Liver (tissue), 9 donors: ENCODE data around the gene SUCNR1. TPM values are rescaled to one million over a fixed set of nuclear protein-coding genes. Genes with fewer than 3 reads are reported as not detected.

Experiments
- DNase-seq: peaks from one replicate; pipeline ENCODE4 v3.0.0-alpha.2; 2017; ENCODE audit warnings: low spot score
- H3K27ac ChIP-seq, 2 donors: one replicate each; pipeline ENCODE4 v1.7.0; 2013; ENCODE audit warnings: inconsistent platforms in 2 of 2, low read length in 2 of 2, control low read depth in 1 of 2, low read depth in 1 of 2, mild to moderate bottlenecking in 1 of 2
- H3K27me3 ChIP-seq, 4 donors: one replicate each; pipeline versions ENCODE4 v1.6.1 to v1.7.0; 2013; ENCODE audit warnings: low read length in 3 of 4, inconsistent platforms in 1 of 4, mild to moderate bottlenecking in 1 of 4, moderate library complexity in 1 of 4; ENCODE audit not compliant: control insufficient read depth in 4 of 4, insufficient read depth in 4 of 4
- H3K36me3 ChIP-seq, 4 donors: one replicate each; pipeline versions ENCODE4 v1.6.1 to v1.7.0; 2013; ENCODE audit warnings: low read length in 3 of 4, mild to moderate bottlenecking in 3 of 4, low read depth in 1 of 4, moderate library complexity in 1 of 4; ENCODE audit not compliant: control insufficient read depth in 4 of 4, insufficient read depth in 3 of 4
- H3K4me1 ChIP-seq, 4 donors: one replicate each; pipeline versions ENCODE4 v1.6.1 to v1.7.0; 2013; ENCODE audit warnings: low read length in 3 of 4, mild to moderate bottlenecking in 3 of 4, moderate library complexity in 1 of 4; ENCODE audit not compliant: control insufficient read depth in 4 of 4, insufficient read depth in 4 of 4
- H3K4me3 ChIP-seq, 3 donors: one replicate each; pipeline versions ENCODE4 v1.6.1 to v1.7.0; 2013; ENCODE audit warnings: low read length in 3 of 3, control low read depth in 1 of 3, low read depth in 1 of 3, mild to moderate bottlenecking in 1 of 3
- H3K9ac ChIP-seq, 2 donors: one replicate each; pipeline ENCODE4 v1.7.0; 2013; ENCODE audit warnings: low read length in 2 of 2, mild to moderate bottlenecking in 2 of 2, moderate library complexity in 2 of 2, control low read depth in 1 of 2, low read depth in 1 of 2
- H3K9me3 ChIP-seq, 4 donors: one replicate each; pipeline versions ENCODE4 v1.6.1 to v1.7.0; 2013; ENCODE audit warnings: low read length in 3 of 4; ENCODE audit not compliant: control insufficient read depth in 4 of 4
- EGR1 ChIP-seq, 2 donors: IDR thresholded peaks; 2 replicates each; pipeline ENCODE4 v1.6.1; 2016 to 2018; ENCODE audit warnings: antibody characterized with exemption in 2 of 2, low read depth in 2 of 2
- FOXA1 ChIP-seq: IDR thresholded peaks from 2 replicates; pipeline ENCODE4 v1.6.1; 2016; ENCODE audit warnings: antibody characterized with exemption
- FOXA2 ChIP-seq: IDR thresholded peaks from 2 replicates; pipeline ENCODE4 v1.6.1; 2016; ENCODE audit warnings: antibody characterized with exemption
- GABPA ChIP-seq, 2 donors: IDR thresholded peaks in 1 of 2; conservative IDR thresholded peaks in 1 of 2; 2 replicates each; pipeline ENCODE4 v1.6.1; 2016; ENCODE audit warnings: antibody characterized with exemption in 2 of 2, mild to moderate bottlenecking in 1 of 2, moderate library complexity in 1 of 2
- HNF4A ChIP-seq, 2 donors: conservative IDR thresholded peaks; 2 replicates each; pipeline ENCODE4 v1.6.1; 2016; ENCODE audit warnings: antibody characterized with exemption in 2 of 2, mild to moderate bottlenecking in 2 of 2
- HNF4G ChIP-seq: IDR thresholded peaks from 2 replicates; pipeline ENCODE4 v1.6.1; 2016; ENCODE audit warnings: antibody characterized with exemption
- JUND ChIP-seq, 2 donors: IDR thresholded peaks; 2 replicates each; pipeline ENCODE4 v1.6.1; 2016; ENCODE audit warnings: antibody characterized with exemption in 2 of 2
- NR2F2 ChIP-seq: IDR thresholded peaks from 2 replicates; pipeline ENCODE4 v1.6.1; 2016; ENCODE audit warnings: antibody characterized with exemption
- RAD21 ChIP-seq, 2 donors: IDR thresholded peaks; 2 replicates each; pipeline ENCODE4 v1.6.1; 2016; ENCODE audit warnings: antibody characterized with exemption in 2 of 2, mild to moderate bottlenecking in 2 of 2
- RXRA ChIP-seq, 2 donors: IDR thresholded peaks; 2 replicates each; pipeline ENCODE4 v1.6.1; 2017 to 2018; ENCODE audit warnings: antibody characterized with exemption in 2 of 2, mild to moderate bottlenecking in 1 of 2
- SP1 ChIP-seq: IDR thresholded peaks from 2 replicates; pipeline ENCODE4 v1.6.1; 2018; ENCODE audit warnings: antibody characterized with exemption, mild to moderate bottlenecking
- TAF1 ChIP-seq: conservative IDR thresholded peaks from 2 replicates; pipeline ENCODE4 v1.6.1; 2016; ENCODE audit warnings: antibody characterized with exemption, mild to moderate bottlenecking
- YY1 ChIP-seq: IDR thresholded peaks from 2 replicates; pipeline ENCODE4 v1.6.1; 2016; ENCODE audit warnings: antibody characterized with exemption, mild to moderate bottlenecking
- WGBS: extraction: QIAGEN DNeasy Blood & Tissue Kit; methylation state at CpG from one replicate; pipeline ENCODE4 v1.1.7; 2013; 5-methylcytosine and 5-hydroxymethylcytosine counted together
- polyA plus RNA-seq, 2 donors: library from polyadenylated mRNA; stranded (reverse) in 1 of 2; unstranded in 1 of 2; fragments of 200-250 nt in 1 of 2; fragments of >200 nt in 1 of 2; fragmentation: Nextera tagmentation in 1 of 2; extraction: Ambion mirVana in 1 of 2; gene quantifications; one replicate each; pipeline versions ENCODE4 v1.2.1 to v1.2.3, GENCODE V29; 2013 to 2015
- total RNA-seq, 2 donors: library from RNA; depleted of rRNA; stranded (reverse); fragments of >200 nt; gene quantifications; one replicate each; pipeline ENCODE4 v1.2.3, GENCODE V29; 2014
- TF ChIP-seq, protein P1 (sequence below): IDR thresholded peaks from 2 replicates; pipeline ENCODE4 v1.6.1; 2016; ENCODE audit warnings: antibody characterized with exemption
- TF ChIP-seq, protein P2 (sequence below): IDR thresholded peaks from 2 replicates; pipeline ENCODE4 v1.6.1; 2016; ENCODE audit warnings: antibody characterized with exemption
- TF ChIP-seq, protein P3 (sequence below): IDR thresholded peaks from 2 replicates; pipeline ENCODE4 v1.6.1; 2016; ENCODE audit warnings: antibody characterized with exemption
- TF ChIP-seq, protein P4 (sequence below): IDR thresholded peaks from 2 replicates; pipeline ENCODE4 v1.6.1; 2016; ENCODE audit warnings: antibody characterized with exemption, mild to moderate bottlenecking
- donor health status: healthy.
- donor health status: healthy.
- donor health status: healthy.
- donor health status: healthy.
- donor health status: healthy.

The SUCNR1 gene, protein sequence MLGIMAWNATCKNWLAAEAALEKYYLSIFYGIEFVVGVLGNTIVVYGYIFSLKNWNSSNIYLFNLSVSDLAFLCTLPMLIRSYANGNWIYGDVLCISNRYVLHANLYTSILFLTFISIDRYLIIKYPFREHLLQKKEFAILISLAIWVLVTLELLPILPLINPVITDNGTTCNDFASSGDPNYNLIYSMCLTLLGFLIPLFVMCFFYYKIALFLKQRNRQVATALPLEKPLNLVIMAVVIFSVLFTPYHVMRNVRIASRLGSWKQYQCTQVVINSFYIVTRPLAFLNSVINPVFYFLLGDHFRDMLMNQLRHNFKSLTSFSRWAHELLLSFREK
- 1 to 10 TPM; 5.4 to 7.1 TPM for total RNA-seq
- polyA plus RNA-seq: 1 to 10 TPM; 1.3 to 1.6 TPM

DNA sequence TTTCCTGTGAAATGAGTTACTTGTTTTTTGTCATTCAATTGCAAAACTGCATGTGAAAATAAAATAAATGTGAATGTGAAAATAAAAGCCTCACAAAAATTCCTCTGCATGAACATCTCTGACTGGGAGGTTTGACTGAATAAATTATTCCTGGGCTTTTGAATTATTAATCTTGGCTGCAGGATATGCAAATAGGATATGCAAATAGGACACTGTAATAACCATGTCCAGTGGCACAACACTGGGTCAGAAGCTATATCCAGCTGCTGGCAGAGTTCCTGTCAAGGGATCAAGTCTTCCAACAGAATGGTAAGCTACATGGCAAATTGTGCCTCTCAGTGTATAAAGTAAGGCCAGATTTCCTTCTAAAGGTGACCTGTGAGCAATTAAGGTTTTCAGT lies at the start of gene SUCNR1:
TSS of gene SUCNR1 (plus strand) at position 246 of the 400 bp plus-strand sequence. CDS start 6,250 bp downstream, outside the sequence.
- H3K4me3 ChIP-seq: no peak within 1 kb of the TSS
- DNase-seq: no peak
- peaks cover 0 to 5% (median 1%) of the 10 kb centered on the region in 4 donors for H3K4me1 ChIP-seq
- TF ChIP-seq, protein P1, sequence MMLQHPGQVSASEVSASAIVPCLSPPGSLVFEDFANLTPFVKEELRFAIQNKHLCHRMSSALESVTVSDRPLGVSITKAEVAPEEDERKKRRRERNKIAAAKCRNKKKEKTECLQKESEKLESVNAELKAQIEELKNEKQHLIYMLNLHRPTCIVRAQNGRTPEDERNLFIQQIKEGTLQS: no peak
- TF ChIP-seq, protein P2, sequence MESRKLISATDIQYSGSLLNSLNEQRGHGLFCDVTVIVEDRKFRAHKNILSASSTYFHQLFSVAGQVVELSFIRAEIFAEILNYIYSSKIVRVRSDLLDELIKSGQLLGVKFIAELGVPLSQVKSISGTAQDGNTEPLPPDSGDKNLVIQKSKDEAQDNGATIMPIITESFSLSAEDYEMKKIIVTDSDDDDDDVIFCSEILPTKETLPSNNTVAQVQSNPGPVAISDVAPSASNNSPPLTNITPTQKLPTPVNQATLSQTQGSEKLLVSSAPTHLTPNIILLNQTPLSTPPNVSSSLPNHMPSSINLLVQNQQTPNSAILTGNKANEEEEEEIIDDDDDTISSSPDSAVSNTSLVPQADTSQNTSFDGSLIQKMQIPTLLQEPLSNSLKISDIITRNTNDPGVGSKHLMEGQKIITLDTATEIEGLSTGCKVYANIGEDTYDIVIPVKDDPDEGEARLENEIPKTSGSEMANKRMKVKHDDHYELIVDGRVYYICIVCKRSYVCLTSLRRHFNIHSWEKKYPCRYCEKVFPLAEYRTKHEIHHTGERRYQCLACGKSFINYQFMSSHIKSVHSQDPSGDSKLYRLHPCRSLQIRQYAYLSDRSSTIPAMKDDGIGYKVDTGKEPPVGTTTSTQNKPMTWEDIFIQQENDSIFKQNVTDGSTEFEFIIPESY: no peak
- no peak for TF ChIP-seq FOXA2
- TF ChIP-seq HNF4A (conservative IDR thresholded peaks at IDR 0.05): no peak
- TF ChIP-seq, protein P3, sequence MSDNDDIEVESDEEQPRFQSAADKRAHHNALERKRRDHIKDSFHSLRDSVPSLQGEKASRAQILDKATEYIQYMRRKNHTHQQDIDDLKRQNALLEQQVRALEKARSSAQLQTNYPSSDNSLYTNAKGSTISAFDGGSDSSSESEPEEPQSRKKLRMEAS: no peak
- no peak for TF ChIP-seq FOXA1
- TF ChIP-seq RXRA (IDR thresholded peaks at IDR 0.05): no peak
- no peak for TF ChIP-seq EGR1 (IDR thresholded peaks at IDR 0.05; ENCODE audit: low read depth in 2 of 2)
- no peaks in the 10 kb centered on the region for H3K27me3 ChIP-seq
- H3K9ac ChIP-seq: no peak within 1 kb of the TSS
- no peaks in the 10 kb centered on the region for H3K9me3 ChIP-seq
- H3K36me3 ChIP-seq: no peaks in the 10 kb centered on the region
- no peak within 1 kb of the TSS for H3K27ac ChIP-seq

DNA sequence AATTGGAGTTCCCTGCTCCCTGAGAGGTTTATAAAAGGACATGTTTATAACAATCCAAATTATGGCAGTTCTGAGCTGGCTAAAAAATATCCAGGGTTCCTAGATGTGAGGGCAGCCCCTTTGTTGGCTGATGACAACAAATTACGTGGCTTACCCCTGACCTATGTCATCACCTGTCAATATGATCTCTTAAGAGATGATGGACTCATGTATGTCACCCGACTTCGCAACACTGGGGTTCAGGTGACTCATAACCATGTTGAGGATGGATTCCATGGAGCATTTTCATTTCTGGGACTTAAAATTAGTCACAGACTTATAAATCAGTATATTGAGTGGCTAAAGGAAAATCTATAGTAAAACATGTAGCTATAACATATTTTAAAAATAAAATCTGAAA lies 45.6 kb upstream of the SUCNR1 start:
- DNase-seq: no peak
- Histone ChIP-seq H3K4me3 (no peak overlapping the region), H3K4me1 (peaks cover 0 to 3% (median 0%) of the 10 kb centered on the region in 4 donors), H3K36me3 (peaks cover 0 to 40% (median 13%) of the 10 kb centered on the region in 4 donors), H3K9me3 (peaks cover 0 to 3% (median 0%) of the 10 kb centered on the region in 4 donors), H3K27me3 (no peaks in the 10 kb centered on the region), H3K27ac (no peak overlapping the region), H3K9ac (no peak overlapping the region)
- TF ChIP-seq NR2F2 (no peak), RAD21 (IDR thresholded peaks at IDR 0.05) (no peak), GABPA (IDR thresholded peaks at IDR 0.05 in 1 of 2, conservative IDR thresholded peaks at IDR 0.05 in 1 of 2) (no peak), RXRA (IDR thresholded peaks at IDR 0.05) (no peak), YY1 (no peak), HNF4G (no peak), FOXA1 (no peak), HNF4A (conservative IDR thresholded peaks at IDR 0.05) (no peak), JUND (IDR thresholded peaks at IDR 0.05) (no peak), TAF1 (no peak), FOXA2 (no peak), SP1 (no peak)
- TF ChIP-seq, protein P1: no peak
- TF ChIP-seq, protein P2: no peak
- TF ChIP-seq, protein P4, sequence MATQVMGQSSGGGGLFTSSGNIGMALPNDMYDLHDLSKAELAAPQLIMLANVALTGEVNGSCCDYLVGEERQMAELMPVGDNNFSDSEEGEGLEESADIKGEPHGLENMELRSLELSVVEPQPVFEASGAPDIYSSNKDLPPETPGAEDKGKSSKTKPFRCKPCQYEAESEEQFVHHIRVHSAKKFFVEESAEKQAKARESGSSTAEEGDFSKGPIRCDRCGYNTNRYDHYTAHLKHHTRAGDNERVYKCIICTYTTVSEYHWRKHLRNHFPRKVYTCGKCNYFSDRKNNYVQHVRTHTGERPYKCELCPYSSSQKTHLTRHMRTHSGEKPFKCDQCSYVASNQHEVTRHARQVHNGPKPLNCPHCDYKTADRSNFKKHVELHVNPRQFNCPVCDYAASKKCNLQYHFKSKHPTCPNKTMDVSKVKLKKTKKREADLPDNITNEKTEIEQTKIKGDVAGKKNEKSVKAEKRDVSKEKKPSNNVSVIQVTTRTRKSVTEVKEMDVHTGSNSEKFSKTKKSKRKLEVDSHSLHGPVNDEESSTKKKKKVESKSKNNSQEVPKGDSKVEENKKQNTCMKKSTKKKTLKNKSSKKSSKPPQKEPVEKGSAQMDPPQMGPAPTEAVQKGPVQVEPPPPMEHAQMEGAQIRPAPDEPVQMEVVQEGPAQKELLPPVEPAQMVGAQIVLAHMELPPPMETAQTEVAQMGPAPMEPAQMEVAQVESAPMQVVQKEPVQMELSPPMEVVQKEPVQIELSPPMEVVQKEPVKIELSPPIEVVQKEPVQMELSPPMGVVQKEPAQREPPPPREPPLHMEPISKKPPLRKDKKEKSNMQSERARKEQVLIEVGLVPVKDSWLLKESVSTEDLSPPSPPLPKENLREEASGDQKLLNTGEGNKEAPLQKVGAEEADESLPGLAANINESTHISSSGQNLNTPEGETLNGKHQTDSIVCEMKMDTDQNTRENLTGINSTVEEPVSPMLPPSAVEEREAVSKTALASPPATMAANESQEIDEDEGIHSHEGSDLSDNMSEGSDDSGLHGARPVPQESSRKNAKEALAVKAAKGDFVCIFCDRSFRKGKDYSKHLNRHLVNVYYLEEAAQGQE: no peak
- 90% methylated on average over 3 of the region's 3 CpGs for WGBS
